Measurements from ENCODE around the gene ZIC4. TPM values are rescaled to one million over a fixed set of nuclear protein-coding genes. Genes with fewer than 3 reads are reported as not detected.

ZIC4 gene
- total RNA-seq, 1 donor from 2014 or later: not detected

- H3K4me1 Mint-ChIP-seq (ENCODE audit: low read depth, unreplicated experiment): peaks cover 15% of the 10 kb centered on the region
- no peak overlapping the region for H3K4me3 Mint-ChIP-seq (ENCODE audit: unreplicated experiment)
- H3K36me3 Mint-ChIP-seq (ENCODE audit: unreplicated experiment): no peaks in the 10 kb centered on the region
- H3K27me3 Mint-ChIP-seq (ENCODE audit: unreplicated experiment): peaks cover 57% of the 10 kb centered on the region
- H3K9me3 Mint-ChIP-seq (ENCODE audit: unreplicated experiment): peaks cover 19% of the 10 kb centered on the region
- peak; percentile 60 for DNase-seq
- H3K27ac Mint-ChIP-seq (ENCODE audit: unreplicated experiment): no peak overlapping the region
- peak; percentile 48 for TF ChIP-seq CTCF (IDR thresholded peaks at IDR 0.05; ENCODE audit: partially characterized antibody, unreplicated experiment)
These were observed 49.1 kb downstream of the ZIC4 start for GRCh38 chr3:147356909-147357900.

- TF ChIP-seq CTCF (IDR thresholded peaks at IDR 0.05; ENCODE audit: partially characterized antibody, unreplicated experiment): no peak
- Mint-ChIP-seq H3K9me3 (ENCODE audit: unreplicated experiment) (peaks cover 19% of the 10 kb centered on the region), H3K27me3 (ENCODE audit: unreplicated experiment) (peaks cover 55% of the 10 kb centered on the region), H3K36me3 (ENCODE audit: unreplicated experiment) (no peaks in the 10 kb centered on the region), H3K4me1 (ENCODE audit: low read depth, unreplicated experiment) (peaks cover 14% of the 10 kb centered on the region), H3K4me3 (ENCODE audit: unreplicated experiment) (no peak overlapping the region), H3K27ac (ENCODE audit: unreplicated experiment) (no peak overlapping the region)
- no peak for DNase-seq
These were observed 50.0 kb downstream of the ZIC4 start for GRCh38 chr3:147356145-147356908.

DNA sequence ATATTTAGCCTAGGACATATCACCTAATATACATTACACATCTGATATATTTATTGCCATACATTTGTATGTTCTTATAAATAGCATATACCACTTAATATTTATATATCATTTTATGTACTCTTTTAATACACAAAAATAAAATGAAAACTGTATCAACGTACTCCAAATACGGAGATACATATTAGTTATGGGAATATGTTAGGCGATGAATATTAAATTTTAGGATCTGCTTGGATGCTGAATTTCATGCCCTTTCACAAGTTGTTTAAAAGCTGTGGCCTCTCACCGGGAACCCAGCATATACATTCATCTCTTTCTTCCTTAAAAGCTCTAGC lies 50.6 kb downstream of the ZIC4 start:
- DNase-seq: no peak
- Mint-ChIP-seq H3K9me3 (ENCODE audit: unreplicated experiment) (peaks cover 19% of the 10 kb centered on the region), H3K27me3 (ENCODE audit: unreplicated experiment) (peaks cover 49% of the 10 kb centered on the region), H3K36me3 (ENCODE audit: unreplicated experiment) (no peaks in the 10 kb centered on the region), H3K27ac (ENCODE audit: unreplicated experiment) (no peak overlapping the region), H3K4me3 (ENCODE audit: unreplicated experiment) (no peak overlapping the region), H3K4me1 (ENCODE audit: low read depth, unreplicated experiment) (peaks cover 11% of the 10 kb centered on the region)
- TF ChIP-seq CTCF (IDR thresholded peaks at IDR 0.05; ENCODE audit: partially characterized antibody, unreplicated experiment): no peak

DNA sequence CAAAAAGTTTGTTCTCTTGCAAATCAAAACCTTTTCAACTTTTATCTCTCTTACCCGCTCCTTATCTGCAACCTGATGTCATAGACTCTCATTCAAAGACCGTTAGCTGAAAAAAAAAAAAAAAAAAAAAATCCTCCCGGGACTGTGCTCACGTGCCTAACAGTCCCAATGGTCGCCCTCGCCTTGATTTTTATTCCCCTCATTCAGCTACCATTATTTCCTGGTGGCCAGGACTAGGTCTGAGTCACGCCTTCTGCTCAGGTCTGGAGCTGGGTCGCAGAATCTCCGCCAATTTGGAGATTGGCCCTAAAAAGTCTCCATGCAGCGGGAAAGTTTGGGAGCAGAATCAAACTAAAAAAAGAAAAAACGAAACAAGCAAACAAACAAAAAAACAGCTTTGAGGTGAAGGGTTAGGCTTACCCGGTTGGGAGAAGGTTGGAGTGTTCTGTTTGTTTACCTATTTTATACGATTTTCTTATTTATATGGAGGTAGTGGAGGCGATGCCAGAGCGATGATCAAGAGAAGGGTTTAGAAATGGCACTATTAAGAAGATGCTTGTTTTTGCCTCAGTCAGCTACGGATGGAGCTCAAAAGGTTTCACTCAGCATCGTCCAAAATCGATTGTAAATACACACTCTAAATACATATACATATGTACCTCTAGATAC lies 51.1 kb downstream of the ZIC4 start:
- no peak for DNase-seq
- Mint-ChIP-seq H3K27ac (ENCODE audit: unreplicated experiment) (no peak overlapping the region), H3K36me3 (ENCODE audit: unreplicated experiment) (no peaks in the 10 kb centered on the region), H3K4me1 (ENCODE audit: low read depth, unreplicated experiment) (peaks cover 11% of the 10 kb centered on the region), H3K27me3 (ENCODE audit: unreplicated experiment) (peaks cover 46% of the 10 kb centered on the region), H3K4me3 (ENCODE audit: unreplicated experiment) (peak overlapping the region; percentile 67), H3K9me3 (ENCODE audit: unreplicated experiment) (peaks cover 18% of the 10 kb centered on the region)
- no peak for TF ChIP-seq CTCF (IDR thresholded peaks at IDR 0.05; ENCODE audit: partially characterized antibody, unreplicated experiment)
